GM21528 (cell line): ENCODE results near the gene APP.

Source experiments
- ATAC-seq: cut with Tn5 transposase; IDR thresholded peaks from one replicate; pipeline ENCODE4 v1.9.1; 2021; ENCODE audit warnings: mild to moderate bottlenecking, moderate library complexity; ENCODE audit not compliant: unreplicated experiment, low FRiP score

APP gene

DNA sequence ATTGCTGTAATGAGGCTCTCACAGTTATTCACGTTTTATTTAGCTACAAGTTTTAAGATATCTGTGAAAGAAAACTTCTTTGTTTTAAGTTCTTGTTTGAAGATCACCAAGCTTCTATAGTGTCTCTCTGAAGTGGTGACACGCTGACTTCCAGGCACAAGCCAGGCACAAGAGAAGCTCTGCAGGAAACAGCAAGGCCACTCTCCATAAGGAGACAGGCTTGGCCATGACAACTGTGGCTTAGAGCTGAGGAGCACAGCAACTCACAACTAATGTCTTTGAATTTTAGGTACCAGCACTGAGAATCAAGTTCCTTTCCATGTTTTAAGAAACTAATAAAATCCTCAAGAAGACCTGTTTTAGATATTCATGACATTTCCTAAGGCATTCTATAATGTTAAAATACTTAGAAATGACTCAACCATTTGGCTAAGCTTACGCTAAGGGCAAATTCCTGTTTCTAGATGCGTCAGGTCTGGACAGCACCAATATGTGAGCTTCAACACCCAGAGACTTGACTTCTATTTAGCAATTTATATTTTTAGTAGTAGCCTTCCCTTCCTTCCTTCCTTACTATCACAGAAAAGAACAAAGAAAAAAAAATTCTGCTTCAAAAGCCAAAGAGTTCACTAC, 40.2 kb downstream of the APP start:
- no peak for ATAC-seq

DNA sequence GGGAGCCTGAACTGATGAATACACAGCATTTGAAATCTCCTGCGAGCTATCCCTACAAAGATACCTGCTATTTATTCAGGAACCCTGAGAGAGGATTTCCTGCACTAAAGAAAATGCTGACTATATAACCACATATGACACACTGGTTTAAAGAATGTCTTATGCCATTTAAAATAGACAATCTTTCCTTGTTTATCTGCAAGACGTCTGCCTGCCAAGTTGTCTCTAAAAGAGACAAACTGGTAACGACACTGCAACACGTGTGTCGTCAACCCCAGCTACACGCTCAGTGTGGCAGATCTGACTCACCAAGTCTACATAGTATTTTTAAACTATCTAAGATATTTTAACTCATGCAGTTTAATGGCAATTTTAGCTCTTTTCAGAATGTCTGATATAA, 42.7 kb downstream of the APP start:
- no peak for ATAC-seq

DNA sequence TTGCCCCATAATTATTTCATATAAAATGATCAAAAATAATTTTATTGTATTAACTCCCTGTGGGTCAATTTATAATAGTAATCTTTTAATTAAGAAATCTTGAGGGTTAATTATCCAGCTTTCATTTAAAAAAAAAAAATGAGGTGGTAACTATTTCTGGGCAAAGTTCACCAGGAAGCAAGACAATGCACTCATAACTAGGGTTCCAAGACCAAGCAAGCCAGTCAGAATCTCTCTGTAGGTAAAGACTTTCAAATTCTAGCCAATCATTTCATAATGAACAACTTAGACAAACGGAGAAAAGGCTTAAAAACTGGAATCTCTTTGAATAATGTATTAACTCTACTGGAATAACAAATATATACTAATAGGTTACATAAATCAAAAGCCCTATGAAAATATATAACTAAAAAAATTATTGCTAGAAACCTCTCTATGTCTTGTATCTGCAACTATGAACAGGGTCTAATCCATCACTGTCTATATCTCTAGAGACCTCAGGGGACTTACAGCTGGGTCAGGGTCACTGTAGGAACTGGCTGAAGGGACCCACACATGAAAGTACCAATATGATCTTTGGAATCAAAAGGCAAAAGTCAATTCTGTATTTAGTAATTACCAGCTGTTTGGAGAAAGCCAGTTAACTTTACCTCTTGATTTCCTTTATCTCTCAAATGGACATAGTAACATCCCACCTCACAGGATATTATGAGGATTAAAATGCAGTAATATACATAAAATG, 43.3 kb downstream of the APP start:
- ATAC-seq: no peak

DNA sequence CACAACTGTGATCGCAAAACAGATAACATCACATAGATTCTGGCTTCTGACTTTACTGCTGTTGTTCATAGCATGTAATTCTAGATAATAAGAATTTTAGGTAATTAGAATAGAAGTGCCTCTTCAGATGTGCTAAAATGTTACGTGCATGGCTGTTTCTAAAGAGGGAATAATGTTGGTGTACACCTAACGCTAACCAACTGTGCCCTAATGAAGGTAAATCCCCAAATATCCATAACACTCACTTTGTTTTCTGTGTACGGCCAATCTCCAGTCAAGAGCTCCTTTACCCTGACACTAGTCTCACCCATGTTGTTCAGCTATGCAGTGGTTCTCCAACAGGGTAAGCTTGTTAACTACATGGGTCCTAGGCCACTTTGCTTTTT, 44.4 kb downstream of the APP start:
- ATAC-seq: no peak

DNA sequence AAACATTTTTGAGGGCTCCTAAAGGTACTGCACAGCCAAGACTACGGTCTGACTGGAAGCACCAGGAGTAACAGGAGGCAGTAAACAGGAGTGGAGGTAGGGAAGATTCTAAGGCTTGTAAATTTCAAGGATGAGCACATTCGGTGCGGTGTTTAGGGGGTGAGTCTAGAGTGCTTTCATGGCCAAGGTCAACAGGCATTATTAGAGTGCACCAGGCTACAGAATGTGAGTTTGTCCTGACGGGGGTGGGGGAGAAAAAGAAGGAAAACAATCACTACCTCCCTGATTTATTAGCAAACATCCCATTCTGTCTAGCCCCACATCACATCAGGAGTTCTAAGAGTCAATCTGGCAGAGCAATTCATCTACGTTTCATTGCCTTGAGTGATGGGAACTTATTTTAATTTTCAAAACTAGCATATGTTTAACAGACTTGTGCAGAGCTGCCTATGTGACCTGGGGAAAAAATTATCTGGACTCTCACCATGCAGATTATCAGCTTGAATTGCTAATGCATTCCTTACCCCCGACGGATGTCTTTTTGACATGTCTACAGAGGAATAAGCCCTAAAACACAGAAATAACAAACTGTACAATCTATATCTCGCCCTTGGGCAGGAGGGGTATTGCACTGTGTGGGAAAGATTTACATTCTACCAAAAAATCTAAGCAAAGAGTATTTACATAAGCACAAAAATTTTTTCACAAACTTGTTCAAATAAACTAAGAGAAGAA, 45.0 kb downstream of the APP start:
- ATAC-seq: no peak

DNA sequence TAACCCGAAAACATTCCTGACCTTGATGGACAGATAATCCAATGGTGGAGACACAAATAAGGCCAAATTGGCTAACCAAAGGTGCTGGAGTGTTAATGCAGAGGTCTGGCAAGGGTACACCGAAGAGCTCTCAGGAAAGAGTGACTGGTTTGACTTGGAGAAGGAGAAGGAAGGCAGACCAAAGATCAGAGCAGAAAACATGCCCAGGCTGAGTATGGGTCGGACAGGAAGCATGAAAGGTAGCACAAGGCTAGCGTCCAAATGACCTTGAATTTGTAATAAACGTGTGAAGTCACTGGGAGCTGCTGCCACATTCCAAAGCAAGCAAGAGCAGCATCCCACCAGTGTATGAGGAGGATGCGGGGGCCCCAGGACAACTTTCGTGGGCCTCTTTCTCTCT, 45.7 kb downstream of the APP start:
- no peak for ATAC-seq

DNA sequence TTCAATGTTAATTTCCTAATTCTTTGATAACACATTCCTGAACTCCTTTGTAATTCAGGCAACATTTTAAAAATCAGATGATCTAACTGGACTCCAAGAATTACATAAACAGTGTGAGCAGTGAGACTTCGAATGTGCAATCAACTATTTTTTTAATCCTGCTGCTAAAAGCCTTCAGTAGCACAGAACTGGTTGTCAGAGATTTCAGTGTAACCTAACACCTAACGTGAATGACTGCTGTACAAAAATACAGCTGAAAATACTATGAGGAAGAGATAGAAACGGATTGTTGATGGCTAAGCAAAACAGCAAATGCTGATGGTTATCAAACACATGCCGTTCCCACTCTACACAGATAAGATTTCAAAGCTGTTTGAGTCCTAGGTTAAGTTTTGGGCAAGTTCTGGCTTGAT, 46.1 kb downstream of the APP start:
- no peak for ATAC-seq

DNA sequence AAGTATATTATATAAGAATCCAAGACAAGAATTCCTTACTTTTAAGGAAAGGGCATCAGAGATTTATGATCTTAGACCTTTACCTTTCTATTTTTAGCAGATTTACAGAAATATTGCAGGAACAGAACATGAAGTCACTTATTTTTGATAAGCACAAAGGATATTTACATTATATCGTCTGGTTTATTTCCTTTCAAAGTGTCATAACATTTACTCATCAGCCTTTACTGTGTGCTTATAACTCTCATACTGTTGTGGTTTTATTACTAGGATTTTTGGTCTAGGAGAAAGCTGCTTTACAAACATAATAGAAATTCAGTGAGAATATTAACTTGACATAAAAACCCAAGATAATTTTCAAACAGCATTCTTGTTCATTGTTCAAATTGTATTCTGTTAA, 47.6 kb downstream of the APP start:
- no peak for ATAC-seq

DNA sequence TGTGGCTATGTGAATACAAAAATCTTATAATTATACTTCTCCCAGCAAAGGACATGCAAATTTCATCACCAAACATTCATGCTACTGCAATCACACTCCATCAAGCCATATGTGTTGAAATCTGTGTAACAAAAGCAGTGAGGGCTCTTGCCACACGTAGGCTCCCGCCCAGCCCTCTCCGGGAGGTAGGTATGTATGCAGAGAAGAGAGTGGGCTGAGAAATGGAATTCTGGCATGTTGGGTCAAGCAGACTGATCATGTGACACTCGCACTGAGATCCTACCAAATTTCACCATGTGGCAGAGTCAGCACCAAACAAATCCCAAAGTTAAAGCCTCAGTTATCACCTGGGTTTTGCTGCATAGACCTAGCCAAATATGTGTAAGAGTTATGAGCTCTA, 49.7 kb downstream of the APP start:
- ATAC-seq: no peak

DNA sequence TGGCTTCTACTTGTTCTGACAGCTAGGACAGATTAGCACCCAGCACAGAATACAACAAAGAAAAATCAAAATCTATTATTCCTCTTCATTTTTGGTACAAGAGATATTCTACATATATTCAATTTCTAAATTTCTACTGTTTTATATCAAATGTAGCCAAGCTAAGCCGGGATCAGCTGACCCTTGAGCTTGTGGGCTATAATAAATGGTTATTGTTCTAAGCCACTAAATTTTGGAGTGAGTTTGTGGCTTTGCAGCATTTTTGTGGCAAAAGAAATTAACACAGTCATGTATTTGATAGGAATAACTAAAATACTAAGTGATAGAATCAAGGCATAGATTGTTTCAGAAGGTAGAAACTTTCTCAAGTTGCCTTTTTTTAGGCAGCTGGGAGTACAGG, 50.7 kb downstream of the APP start:
- no peak for ATAC-seq

DNA sequence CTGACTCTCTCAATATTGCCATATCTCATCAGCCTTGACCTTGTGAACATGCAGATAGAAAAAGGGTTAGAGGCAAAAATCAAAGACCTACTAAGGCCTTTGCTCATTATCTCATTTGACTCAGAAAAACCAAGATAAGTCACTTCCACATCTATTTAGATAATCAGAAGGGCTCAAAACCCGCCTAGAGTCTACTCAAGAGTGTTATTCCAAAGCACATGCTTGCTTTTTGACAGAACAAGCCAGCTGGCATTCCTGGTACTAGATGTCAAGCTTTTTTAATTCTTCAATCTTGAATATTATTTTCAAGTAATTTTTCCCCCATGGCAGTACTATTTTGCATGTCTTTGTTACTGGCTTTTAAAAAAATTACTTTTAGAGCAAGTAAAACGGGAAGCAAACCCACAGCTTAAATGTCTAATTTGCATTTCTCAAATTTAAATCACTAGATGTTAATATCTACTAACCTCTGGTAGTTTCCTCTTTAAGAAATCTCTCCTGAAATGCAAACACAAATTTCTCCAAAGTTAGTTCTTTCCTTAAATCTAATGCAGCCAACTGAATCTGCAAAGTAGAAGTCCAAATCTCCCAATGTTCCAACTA, 51.5 kb downstream of the APP start:
- ATAC-seq: no peak

DNA sequence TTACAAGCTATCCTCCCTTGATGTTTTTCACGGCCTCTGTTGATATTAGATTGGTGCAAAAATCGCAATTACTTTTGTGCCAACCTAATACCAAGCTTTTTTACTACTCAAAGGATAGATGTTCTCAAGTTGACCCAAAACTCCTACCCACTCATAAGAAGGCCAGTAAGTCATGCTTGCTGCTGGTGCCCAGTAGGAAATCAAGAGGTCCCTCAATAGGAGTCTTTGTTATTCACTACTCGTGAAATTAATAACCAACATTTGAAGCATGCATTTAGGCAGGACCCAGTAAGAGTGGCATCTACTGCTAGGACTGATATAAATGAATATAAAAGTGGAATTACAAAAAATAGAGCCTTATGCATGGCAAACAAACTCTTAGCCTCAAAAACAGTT, 52.6 kb downstream of the APP start:
- ATAC-seq: no peak

DNA sequence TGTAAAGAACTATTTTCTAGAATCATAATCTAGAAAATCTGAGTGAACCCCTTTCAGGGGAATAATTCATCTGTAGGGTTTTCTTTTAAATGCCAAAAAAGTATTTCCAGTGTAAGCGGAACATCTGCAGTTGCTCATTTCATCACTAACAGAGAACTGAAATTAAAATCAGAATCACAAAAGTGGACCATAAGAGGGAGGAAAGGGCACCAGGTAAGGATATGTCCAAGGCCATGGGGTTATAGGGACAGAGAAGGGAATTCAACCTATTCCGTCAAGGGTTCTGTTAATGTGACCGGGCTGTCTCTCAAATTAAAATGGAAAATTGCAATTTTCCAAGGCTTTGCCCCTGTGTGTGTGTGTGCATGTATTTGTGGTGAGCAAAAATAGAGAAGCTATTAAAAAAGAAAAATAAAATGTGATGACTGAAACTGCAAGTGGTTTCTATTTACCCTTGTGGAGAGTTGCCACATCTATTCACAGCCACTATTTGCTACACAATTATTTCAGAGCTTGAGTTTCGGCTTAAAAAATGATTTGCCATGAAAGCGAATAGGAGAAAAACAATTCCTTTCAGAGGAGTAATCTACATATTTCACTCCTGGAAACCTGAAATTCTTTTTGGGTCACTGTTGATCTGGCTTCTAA, 53.1 kb downstream of the APP start:
- ATAC-seq: no peak

DNA sequence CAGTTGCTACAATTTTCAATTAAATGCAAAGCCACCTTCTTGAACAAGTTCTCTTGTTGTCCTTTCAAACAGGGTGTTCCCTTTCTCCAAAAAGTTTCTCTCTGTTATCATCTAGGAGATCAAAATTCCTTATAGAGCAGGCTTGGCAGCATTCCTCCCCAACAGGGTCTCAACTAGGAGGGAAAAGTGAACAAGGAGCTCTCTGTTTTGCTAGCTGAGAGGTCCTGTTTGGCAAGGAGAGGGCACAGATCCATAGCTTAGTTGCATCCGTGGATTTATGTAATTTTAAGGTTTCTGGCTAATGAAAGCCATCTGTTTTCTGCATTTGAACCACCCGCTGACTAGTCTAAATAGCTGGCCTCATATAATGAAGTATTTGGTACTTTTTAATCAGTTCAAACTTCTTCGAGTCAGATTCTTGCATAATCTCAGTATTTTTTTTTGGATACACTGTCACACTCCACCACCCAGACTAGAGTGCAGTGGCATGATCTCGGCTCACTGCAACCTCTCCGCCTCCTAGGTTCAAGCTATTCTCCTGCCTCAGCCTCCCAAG, 54.0 kb downstream of the APP start:
- ATAC-seq: no peak

DNA sequence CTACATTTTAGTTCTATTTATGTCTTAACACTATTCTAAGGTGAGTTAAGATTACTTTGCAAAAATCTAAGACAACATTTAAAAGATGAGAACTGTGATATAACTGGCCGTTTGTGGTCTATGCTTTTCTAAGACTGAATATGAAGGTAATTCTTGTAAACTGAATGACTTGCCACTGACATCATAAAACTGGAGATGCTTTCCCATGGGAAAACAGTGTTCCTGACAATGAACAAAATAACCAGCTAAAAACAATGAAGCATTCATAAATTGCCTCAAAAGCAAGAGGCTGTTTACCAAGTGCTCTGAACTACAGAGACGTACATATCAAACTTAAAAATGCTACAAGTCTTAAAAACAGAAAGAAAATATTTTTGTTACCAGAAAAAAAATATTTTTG, 54.7 kb downstream of the APP start:
- no peak for ATAC-seq

DNA sequence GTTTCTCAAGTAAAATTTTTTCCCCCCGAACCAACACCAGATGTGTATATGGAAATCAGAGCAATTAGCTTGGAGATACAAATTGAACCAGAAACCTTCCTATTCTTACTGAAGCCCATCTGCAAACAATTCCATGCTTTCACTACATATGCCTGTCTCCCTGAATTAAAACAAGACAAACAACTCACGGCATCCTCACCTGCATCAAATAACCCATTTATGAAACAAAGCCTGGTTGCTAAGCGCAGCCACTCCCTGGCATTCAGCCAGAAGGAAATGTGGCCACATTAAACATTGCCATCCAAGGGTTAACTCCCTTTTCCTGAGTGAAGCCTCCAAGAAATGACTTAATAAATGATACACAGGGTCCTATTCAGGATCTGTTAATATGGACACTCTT, 55.3 kb downstream of the APP start:
- ATAC-seq: no peak

DNA sequence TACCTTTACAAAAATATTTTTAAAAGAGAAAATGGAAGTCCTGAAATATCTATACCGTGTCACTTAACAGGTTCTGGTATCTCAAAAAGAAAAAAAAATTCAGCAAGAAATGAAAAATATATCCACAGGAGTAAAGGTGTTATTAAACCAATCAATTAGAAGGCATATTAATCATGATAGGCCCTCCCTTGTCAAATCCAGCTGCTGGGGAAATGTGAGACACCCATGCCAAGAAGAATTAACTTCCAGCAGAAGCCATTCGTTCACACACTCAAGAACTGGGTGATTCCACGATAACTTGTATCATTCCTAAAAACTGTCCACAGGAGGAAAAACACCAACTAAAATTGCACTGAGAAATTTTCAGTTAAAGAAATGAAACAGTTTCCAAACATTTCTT, 57.6 kb downstream of the APP start:
- no peak for ATAC-seq

DNA sequence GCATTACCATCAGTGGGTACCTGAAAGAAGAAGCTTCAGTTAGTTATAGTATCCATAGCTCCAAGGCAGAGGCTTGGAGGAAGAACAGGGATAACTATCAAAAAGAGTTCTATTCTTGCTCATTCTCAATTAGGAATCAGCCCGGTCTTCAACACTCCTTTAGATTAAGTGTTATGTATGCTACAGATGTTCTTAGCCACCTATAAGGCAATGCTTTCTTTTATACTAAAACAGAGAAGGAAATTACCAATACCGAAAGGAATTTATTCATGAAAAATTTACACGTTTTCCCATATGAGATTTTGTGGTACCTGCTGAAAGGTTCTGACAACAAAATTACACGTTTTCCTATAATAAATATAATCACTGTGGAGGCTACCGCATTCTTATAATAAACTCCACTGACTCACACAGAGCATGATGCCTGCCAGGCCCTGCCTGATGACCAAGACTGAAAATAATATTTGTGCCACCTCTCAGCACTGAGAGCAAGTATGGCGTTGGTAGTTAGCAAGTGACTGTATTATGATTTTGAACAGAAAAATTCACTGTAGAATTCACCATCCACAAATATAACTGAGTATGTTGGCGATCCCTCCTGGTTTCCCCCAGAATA, 58.3 kb downstream of the APP start:
- no peak for ATAC-seq

DNA sequence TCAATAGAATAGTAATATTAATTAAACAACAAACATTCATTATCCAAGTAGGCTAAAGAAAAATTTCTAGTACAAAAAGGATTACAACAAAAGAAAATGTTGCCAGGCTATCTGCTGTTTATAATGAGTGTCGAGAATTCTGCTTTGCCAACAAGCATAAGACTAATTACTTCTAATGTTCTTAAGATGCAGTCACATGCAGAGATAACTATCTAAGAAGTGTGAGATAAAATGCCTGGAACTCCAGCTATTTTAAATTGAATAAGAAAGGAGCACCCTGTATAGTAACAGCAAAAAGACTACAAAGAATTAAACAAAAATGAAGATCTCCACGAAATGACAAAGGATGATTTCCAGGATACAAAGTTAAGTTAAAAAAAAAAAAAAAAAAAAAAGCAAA, 59.9 kb downstream of the APP start:
- no peak for ATAC-seq

DNA sequence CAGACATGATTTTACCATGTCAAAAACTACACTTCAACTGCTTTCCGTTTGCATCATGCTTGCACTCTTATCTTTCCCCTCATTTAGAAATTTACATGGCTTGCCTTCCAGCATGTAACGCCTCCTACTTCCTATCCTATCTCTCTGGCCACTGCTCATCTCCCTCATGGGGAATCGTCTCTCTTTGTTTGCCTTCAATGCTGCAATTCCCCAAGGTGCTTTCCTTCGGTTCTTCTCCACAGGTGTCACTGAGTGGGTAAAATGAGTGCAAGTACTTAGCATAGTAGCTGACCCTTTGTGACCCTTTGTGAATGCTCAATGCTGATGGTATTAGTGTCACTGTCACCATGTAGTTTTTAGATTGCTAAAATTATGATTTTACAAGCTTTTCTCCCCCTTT, 63.1 kb downstream of the APP start:
- no peak for ATAC-seq
